ENCODE data around the gene FTSJ1.

- TF ChIP-seq, protein P1, sequence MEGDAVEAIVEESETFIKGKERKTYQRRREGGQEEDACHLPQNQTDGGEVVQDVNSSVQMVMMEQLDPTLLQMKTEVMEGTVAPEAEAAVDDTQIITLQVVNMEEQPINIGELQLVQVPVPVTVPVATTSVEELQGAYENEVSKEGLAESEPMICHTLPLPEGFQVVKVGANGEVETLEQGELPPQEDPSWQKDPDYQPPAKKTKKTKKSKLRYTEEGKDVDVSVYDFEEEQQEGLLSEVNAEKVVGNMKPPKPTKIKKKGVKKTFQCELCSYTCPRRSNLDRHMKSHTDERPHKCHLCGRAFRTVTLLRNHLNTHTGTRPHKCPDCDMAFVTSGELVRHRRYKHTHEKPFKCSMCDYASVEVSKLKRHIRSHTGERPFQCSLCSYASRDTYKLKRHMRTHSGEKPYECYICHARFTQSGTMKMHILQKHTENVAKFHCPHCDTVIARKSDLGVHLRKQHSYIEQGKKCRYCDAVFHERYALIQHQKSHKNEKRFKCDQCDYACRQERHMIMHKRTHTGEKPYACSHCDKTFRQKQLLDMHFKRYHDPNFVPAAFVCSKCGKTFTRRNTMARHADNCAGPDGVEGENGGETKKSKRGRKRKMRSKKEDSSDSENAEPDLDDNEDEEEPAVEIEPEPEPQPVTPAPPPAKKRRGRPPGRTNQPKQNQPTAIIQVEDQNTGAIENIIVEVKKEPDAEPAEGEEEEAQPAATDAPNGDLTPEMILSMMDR (IDR thresholded peaks at IDR 0.05) = no peak
- TF ChIP-seq POLR2A (IDR thresholded peaks at IDR 0.05) (no peak), POLR2AphosphoS5 (IDR thresholded peaks at IDR 0.05) (no peak)
Measured at GRCh38 chrX:48470110-48470832, 5.7 kb upstream of the FTSJ1 start, which contains the start of gene SLC38A5.

All from stomach (tissue), 4 donors.